NCI-H146 treated with DMSO at 0.1 percent for 48 hours (cell line): ENCODE data around the gene HOXB4.

Experiments used
- DNase-seq: peaks from one replicate; lab custom pipeline; 2025; ENCODE audit not compliant: unreplicated experiment; lab: John Stamatoyannopoulos, UW

HOXB4 gene

GRCh38 chr17:48577946-48578615 lies at the start of gene HOXB4:
HOXB4 (minus strand) TSS chr17:48578350; CDS start chr17:48578319, 31 bp downstream.
- no peak for DNase-seq

DNA sequence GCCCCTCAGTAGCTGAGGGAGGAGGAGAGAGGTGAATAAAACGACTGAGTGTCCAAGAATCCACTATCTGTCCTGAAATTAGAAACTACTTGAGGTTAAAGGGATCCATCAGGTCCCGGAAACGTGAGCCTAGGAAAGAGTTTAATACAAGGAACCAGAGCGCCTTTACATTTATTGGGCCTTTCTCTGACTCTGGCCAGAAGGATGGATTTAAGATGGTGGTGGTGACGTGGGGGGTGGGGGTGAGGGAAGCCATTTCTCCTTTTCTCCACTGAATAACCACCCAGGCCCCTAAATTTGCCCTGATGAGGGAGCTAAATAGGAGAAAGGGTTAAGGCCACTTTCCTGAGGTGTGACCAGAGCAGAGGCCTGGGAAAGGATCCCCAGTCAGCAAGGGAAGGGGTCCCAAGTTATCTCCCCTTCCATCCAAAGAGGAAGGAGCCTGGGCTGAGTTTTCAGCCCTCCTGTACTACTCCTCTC lies 49.0 kb upstream of the HOXB4 start:
- DNase-seq = no peak

DNA sequence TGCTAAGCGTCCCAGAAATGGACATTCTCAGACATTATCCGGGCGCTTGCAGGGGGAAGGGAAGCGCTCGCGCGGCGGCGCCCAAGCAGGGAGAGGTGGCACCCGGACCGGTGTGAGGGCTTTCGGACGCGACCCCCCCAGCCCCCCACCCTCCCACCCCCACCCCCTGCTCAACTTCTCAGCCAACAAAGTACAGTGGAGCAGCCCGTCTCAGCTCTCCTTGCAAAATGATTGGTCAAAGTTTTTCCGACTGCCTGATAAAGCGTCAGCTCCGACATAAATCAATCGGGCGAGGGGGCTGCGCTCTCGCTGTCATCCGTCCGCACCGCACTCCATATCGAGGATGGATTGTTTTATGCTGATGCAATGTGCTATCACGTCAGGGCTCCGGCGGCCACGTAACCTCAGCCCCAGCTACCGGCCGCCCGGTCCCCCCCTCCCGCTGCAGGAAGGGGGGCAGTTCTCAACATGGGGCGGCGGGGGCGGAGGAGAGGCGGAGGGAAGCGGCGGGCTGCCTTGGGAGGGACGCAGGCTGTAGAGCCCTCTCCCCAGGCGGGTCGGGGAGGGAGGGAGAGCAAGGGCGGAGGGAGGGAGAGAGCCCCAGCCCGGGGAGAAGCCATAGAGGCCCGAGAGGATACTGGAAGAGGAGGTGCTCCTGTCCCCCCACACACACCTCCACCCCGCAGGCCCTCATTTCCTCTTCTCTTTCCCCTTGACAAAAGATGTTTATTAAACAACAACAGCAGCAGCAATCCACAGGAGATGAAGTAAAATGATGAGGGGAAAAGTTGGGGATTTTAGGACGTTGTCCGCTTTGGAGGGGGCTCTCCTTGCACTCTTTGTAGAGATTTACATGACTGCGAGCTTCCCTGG lies 48.3 kb upstream of the HOXB4 start, which contains the start of gene HOXB9:
HOXB9 (minus strand) TSS at position 114 of the 873 bp plus-strand sequence; CDS start at position 25, 89 bp downstream.
- no peak for DNase-seq

GRCh38 chr17:48625495-48626244 lies 47.5 kb upstream of the HOXB4 start:
- no peak for DNase-seq

GRCh38 chr17:48624544-48625494 lies 46.7 kb upstream of the HOXB4 start:
- no peak for DNase-seq

GRCh38 chr17:48624118-48624517 lies 46.0 kb upstream of the HOXB4 start:
- no peak for DNase-seq

DNA sequence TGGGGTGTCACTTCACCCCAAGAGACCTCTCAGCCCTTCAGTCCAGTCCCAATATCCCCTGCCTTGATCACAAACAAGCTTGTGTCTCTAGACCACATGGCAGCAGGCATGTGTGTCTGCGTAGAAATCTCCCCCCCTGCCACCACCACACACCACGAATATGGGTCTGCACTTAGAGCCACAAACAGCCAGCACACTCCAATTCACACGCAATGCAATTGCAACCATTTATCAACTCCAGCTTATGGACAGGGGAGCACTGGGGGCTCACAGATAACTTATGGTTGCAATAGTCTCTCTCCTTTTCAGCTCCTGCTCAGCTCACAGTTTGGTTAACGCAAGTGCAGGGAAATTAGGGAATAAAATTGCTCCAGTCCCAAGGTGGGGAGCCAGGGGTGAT lies 45.4 kb upstream of the HOXB4 start:
- no peak for DNase-seq

- no peak for DNase-seq
These were observed 44.7 kb upstream of the HOXB4 start for GRCh38 chr17:48622857-48623256.

- no peak for DNase-seq
These were observed 43.6 kb upstream of the HOXB4 start for GRCh38 chr17:48621410-48622392.

DNA sequence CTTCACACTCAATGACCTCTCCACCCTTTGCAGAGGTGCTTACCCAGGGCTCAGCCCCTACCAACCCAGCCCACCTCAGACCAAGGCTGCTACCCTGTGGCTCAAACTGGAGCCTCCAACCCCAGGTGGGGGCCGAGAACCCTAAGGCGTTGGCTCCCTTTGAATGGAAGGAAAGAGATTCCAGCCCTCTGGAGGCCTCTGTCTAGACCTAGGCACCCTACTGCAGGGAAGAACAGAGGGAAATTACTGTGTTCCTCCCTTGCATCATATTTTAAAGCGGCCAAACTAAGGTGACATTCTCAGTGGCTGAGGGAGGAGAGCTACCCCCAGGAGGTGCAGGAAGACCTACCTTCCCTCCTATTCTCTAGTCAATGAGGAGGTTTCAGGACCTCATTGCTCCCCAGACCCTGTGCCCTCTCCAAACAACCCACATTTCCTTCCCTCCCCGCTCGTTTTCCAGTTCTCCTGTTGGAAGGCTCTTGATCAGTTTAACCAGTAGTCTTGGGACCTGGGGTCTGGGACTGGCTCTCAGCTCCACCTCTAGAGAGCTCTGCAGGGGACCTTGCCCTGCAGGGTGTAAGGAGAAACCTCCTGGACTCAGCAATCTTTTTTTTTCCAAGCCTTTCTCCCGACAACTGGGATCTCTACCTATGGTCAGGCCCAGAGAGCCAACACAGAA lies 42.5 kb upstream of the HOXB4 start:
- DNase-seq = no peak

DNA sequence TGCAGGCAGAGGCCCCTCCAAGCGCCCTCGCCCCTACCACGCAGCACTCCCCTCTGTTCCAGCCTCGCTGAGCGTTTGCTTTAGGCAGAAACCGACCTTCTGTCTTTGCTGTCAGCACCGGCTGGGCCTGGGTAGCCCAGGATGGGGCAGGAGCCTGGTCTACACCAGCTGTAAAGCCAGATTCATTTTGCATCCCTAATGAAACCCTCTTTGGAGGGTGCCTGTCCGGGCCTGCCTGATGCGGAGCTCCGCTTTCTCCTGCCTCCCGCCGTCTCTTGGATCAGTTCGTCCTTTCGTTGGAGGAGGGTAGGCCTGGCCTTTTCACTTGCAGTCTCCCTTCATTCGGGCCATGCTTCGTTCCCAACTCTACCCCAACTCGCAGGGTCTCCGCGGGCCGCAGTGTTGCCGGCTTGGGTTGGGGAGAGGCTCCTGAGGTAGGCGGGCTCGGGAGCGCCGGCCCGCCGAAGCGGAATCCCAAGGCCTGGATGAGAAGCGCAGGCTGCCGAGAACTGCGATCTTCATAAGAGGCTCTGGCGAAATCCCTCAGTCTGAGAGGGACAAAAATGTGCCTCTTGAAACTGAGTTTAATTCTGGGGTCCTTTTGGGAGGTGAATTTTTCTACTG lies 41.8 kb upstream of the HOXB4 start:
- no peak for DNase-seq

DNA sequence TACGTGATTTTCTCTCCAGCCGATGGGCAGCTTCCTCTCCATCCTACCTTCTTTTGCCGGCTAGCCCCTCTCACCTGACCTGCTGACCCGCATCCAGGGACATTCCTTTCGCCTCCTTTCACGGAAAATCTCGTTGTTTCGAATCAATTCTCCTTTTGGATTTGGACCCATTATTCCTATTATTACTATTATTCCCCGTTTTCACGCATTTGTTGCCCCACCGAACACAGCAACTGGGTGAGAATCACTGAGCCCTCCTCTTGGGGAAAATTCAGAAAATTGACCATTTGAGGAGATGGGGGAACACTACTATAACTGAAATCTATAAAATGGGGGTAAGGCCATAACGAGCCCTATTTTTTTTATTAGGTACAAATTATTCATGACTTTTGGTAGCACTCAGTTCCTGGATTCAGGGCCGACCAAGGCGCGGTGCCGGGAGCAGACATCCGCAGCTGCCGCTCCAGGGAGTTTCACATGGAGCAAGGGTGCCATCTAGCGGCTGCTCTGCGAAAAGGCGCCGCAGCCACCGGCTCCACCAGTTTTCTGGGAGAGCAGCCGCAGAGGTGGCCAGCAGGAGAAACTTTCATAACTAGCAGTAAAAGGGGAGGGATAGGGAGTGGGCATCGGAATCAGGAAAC lies 40.2 kb upstream of the HOXB4 start:
- peak; percentile 62 for DNase-seq

GRCh38 chr17:48617471-48618255 lies 39.5 kb upstream of the HOXB4 start:
- DNase-seq = no peak

- DNase-seq = no peak
These were observed 38.7 kb upstream of the HOXB4 start for GRCh38 chr17:48616717-48617470.

DNA sequence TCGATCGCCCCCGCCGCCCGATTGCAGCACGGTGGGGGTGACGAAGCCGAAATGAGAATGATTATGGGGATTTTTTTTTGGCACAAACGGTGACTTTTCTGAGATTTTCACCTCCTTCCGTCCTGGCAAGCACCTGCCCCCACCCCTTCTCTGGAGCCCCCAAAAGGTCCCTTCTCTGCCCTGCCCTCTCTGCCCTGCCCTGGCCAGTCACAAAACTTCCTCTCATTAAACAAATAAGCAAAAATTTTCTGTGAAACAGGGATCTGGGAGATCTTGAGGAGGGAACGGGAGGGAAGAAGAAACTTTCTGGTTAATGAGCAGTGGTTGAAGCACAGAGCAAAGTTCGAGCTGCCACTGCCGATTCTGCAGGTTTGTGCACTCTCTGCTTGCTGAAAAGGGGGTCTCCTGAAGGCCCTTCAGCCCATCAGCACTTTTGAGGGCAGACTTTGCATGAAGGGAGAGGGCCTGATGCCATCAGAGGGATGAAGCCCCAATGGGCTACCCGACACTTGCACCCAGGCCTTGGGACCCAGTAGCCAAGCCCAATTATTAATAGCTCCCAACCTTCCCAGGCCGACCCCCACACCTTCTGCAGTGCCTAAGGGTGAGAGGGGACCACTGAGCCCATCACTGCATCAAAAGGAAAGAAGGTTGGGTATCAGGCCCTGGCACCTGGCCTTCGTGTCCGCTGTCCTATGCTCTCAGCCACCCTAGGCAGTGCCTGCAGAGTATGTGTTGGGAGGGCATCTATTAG lies 38.0 kb upstream of the HOXB4 start:
- no peak for DNase-seq
